SH-SY5Y (cell line): ENCODE results near the gene RWDD3.

ENCODE experiments used
- GATA2 ChIP-seq: IDR thresholded peaks from 2 replicates; pipeline ENCODE4 v1.6.1; 2011; ENCODE audit warnings: mild to moderate bottlenecking, low read depth, low read length
- GATA3 ChIP-seq: IDR thresholded peaks from 2 replicates; pipeline ENCODE4 v1.6.1; 2011; ENCODE audit warnings: low read depth, mild to moderate bottlenecking, low read length, moderate library complexity

DNA sequence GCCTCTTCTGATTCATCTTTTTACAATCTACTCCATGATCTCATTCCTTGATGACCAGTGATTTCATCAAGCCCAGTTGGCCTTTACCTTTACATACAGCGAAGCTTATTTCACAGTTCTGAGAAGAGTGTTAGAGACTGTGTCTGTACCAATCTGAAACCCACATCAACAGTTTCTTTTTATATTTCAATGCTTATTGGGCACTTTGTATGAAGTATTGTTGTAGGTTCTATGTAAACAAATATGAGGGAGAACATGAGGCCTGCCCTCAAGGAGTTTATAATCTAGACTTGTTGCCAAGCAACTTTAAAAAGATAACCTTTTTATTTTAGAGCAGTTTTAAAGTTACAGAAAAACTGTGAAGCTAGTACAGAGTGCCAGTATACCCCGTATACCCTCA lies 27.5 kb upstream of the RWDD3 start:
- TF ChIP-seq GATA3 (no peak), GATA2 (no peak)
